ENCODE results near the gene DAW1.

DAW1 gene

DNA sequence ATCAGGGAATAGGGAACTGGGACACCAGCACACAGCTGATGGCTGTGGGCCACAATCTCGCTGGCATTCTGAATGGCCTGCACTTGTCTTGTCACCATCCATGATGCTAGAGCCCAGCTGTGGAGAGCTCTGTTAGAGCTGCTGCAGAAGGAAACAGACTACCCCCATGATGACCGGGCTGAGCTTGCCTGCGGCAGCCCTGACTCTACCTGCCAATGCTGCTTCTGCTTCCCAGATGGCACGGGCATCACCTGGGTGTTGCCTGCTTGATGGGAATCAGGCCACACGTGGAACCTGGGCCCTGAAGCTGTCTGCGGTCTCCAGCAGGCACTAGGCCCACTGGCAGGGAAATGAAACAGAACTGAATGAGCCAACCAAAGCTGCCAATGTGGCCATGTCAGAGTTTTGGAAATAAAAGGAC lies 11.2 kb upstream of the DAW1 start:
- intact Hi-C loops (cut with DNase I): loop anchor here (5.0 to 10.0 kb wide), 4 partner anchors 45 to 385 kb away; partner anchors contain the start of genes AGFG1 and CCL20
- peak; percentile 28 to 95 (median 58) for DNase-seq

DNA sequence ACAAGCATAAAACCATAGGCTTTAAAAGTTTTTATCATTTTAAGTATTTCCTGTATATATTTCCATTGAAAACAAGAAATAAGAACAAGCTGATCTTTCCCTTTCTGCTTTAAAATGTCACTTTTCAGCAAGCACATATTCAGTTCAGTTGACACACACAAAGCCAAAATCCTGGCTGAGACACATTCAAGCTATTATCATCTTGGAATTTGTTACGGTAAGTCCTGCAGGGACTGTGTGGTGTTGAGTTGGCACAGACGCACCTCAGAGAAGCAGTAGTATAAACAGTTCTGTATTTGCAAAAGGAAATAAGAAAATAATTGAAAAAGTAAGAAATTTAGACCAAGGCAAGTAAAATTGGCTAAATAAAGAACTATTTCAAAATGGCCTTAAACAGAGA lies 10.4 kb upstream of the DAW1 start:
- intact Hi-C loops (cut with DNase I): loop anchor here (5.0 to 10.0 kb wide), 4 partner anchors 46 to 386 kb away; partner anchors contain the start of genes AGFG1 and CCL20
- DNase-seq: peak in 1 of 10 donors; percentile 39

DNA sequence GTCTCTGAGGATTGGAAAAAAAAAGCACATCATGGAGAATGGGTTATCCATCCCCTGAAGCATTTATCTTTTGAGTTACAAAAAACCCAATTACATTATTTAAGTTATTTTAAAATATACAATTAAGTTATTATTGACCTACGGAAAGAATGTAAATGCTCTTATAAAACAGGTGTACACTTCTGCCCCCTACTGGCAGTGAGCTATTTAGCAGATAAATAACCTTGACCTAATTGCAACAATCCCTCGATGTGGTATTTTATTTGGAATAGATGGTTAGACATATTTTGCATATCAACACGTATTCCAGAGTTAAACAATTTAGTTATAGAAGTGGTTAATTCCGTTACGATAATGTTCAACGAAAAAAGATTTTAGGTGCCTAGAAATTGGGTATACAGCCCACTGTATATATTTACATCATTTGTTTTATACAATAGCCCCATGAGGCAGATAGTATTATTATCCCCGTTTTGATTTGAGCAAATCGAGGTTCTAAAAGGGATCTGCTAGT lies 9.1 kb upstream of the DAW1 start:
- no peak for DNase-seq

DNA sequence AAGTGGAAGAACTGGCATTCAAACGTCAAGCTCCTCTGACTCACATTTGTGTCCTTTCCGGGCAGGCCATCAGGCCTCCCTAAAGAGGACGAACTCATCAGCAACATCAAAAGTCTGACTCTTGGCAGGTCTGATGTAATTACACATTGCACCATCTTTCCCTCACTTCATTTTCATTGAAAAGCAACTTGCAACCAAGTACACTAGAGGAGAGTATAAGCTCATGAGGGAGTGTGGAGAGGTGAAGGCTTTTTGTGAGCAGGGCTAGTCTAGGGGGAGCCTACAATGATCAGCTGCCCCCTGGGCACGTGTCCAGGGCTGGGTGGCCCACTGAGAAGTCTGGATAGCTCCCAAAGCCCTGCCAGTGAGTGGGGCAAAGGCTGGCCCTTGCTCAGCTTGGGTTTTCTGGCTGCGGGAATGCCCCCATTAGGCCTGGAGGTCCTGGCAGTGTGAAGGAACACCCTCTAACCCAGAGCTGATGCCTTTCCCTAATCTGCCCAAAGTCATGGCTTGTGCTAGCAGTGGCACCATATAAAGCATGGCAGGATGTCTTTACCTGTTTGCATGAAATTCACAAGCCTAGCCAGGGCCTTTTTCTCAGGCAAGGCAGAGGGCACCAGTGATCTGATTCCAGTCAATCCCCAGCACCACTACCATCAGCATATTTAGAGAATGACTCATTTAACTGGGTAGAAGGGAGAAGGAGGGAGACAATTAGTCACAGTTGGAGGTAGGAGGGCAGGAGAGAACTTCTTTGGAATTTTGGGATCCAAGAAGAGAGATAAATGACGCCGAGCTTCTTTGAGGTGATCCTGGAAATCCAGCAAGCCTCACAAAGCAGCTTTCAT lies 8.5 kb upstream of the DAW1 start:
- DNase-seq: no peak
- intact Hi-C loops (cut with DNase I): loop anchor here (5.0 to 10.0 kb wide), 4 partner anchors 48 to 388 kb away; partner anchors contain the start of genes AGFG1 and CCL20

More for the DNA sequence above, 9.1 kb upstream of the DAW1 start:
- intact Hi-C loops (cut with DNase I): loop anchor here (5.0 to 10.0 kb wide), 4 partner anchors 47 to 387 kb away; partner anchors contain the start of genes AGFG1 and CCL20

GRCh38 chr2:227864161-227864756 lies 7.2 kb upstream of the DAW1 start:
- intact Hi-C loops (cut with DNase I): loop anchor here (5.0 to 10.0 kb wide), 4 partner anchors 49 to 389 kb away; partner anchors contain the start of genes AGFG1 and CCL20
- DNase-seq: no peak

DNA sequence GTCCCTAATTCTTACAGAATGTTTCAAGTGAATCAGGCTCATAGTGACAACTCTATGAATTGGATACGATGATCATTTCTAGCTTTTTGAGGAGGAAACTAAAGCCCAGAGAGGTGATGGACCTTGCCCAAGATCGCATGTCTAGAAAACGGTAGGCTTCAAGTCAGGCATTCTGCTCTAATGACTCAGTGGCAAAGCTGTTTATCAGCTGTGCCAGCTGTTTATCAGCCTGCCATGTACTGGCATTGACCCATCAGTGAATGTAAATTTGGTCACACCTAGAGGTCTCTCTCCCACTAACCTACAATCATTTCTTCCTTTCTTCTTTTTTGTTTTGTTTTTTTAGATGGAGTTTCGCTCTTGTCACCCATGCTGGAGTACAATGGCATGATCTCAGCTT lies 6.1 kb upstream of the DAW1 start:
- intact Hi-C loops (cut with DNase I): loop anchor here (10.0 kb wide), 3 partner anchors 50 to 390 kb away; partner anchors contain the start of genes AGFG1 and CCL20
- DNase-seq: no peak

- intact Hi-C loops (cut with DNase I): loop anchor here (10.0 kb wide), 3 partner anchors 53 to 393 kb away; partner anchors contain the start of genes AGFG1 and CCL20
Observed at GRCh38 chr2:227867386-227867785, 4.0 kb upstream of the DAW1 start.

DNA sequence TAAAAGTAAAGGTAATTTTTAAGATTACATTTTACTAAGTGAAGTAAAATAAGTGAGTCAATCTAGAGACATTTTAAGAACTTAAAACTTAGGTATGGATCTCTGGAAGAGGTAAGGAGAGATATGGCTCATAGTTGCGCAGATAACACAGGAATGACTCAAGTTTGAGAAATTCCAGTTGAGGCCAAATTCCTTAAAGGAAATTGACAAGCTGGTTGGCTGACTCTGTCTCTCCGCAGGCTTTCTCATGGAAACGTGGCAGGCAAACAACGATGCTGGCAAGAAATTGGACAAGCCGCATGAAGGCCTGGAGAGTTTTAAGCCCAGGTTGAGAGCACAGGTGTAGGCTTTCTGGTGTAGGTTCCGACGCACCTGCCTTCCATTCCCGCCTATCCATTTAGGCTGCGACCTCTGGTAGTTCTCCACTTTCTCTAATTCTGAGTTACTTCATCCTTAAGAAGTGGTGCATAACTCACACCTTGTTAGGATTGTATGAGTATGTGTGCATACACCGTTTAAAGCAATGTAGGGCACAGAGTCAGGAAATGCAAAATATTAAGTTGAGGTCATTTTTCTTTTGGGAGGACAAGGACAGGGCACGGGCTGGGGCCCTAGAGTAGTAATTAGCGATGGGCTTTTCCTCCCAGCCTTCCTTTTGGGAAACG lies 589 bp upstream of the DAW1 start:
- intact Hi-C loops (cut with DNase I): no loop called here
- no peak for DNase-seq

More at GRCh38 chr2:227867386-227867785, 4.0 kb upstream of the DAW1 start:
- DNase-seq: no peak

DNA sequence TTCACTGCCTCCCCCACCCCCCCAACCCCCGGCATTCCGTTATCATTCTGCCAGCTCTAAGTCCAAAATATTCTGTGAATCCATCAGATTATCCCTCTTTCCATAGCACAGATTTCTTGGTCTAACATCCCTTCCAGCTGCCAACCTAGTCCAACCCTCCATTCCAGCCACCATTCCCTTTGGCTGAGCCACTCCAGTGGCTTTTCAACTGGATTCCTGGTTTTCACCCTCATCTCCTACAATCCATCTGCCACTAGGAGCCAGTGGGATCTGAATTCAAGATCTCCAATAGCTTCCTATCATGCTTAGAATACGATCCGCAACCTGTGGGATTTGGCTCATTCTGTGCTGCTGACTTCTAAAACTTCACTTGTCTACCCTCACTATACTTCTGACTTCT lies 1.2 kb downstream of the DAW1 start:
- intact Hi-C loops (cut with DNase I): no loop called here
- DNase-seq: no peak

DNA sequence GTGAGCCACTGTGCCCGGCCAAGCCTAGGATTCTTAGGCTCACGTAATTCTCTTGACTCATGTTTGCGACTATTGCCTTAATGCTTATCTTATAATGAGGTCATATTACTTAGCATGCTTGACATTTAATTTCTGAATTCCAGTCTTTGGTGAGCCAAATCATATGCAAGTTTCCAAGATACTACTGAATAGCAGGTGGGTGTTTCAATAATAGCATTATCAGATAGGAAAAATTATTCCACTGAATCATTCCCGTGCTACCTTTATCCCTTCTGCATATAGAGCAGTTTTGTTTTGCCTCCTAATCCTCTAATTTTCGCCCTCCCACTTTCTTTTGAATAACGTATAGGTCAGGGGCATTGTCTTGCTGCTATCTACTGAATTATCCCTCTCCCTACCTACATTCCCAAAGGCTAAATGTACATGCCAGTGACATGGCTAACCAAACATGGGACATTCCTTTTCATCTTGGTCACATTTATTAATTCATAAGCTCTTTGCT lies 4.9 kb downstream of the DAW1 start:
- DNase-seq: no peak
- intact Hi-C loops (cut with DNase I): no loop called here

GRCh38 chr2:227877421-227878310 lies 6.2 kb downstream of the DAW1 start:
- intact Hi-C loops (cut with DNase I): no loop called here
- DNase-seq: no peak

- intact Hi-C loops (cut with DNase I): no loop called here
- no peak for DNase-seq
Observed at GRCh38 chr2:227880460-227880859, 9.0 kb downstream of the DAW1 start.

- intact Hi-C loops (cut with DNase I): no loop called here
Observed at GRCh38 chr2:227881866-227882517, 10.6 kb downstream of the DAW1 start.

DNA sequence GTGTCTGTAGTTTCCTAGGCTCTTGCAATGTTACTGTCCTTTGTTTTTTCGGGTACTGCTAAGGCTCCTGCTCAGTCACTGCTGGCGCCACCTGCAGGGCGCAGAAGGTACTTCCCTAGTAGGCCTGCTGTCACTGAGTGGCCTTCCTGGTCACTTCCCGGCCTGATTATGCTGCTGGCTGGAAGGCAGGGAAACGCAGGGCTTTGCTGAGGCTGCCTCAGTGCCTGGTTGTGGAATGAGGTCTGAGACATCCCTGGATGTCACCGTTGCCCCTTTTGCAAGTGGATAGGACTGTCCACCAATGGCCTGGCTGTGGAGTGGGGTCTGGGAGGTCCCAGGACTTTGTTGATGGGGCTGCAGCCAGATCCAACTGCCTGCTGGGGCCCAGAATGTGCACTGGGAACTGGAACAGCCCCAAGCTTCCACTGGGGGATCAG lies 13.1 kb downstream of the DAW1 start:
- peak in 4 of 10 donors; percentile 20 to 89 (median 40) for DNase-seq
- intact Hi-C loops (cut with DNase I): no loop called here

More at GRCh38 chr2:227881866-227882517, 10.6 kb downstream of the DAW1 start:
- no peak for DNase-seq

DNA sequence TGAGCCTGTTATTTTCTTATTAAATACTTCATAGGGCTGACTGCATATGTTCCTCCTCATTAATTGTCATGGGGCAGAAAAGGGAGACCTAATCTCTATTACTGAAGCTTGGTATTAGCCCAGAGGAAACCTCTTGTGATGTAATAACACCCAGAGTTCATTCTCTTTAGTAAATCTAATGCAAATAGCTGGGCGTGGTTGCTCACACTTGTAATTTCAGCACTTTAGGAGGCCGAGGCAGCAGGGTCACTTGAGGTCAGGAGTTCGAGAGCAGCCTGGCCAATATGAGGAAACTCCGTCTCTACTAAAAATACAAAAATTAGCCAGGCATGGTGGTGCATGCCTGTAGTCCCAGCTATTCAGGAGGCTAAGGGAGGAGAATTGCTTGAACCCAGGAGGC lies 14.7 kb downstream of the DAW1 start:
- intact Hi-C loops (cut with DNase I): no loop called here

GRCh38 chr2:227888289-227888688 lies 16.9 kb downstream of the DAW1 start:
- DNase-seq: peak in 1 of 10 donors; percentile 68
- intact Hi-C loops (cut with DNase I): no loop called here

More for the DNA sequence above, 14.7 kb downstream of the DAW1 start:
- DNase-seq: no peak

DNA sequence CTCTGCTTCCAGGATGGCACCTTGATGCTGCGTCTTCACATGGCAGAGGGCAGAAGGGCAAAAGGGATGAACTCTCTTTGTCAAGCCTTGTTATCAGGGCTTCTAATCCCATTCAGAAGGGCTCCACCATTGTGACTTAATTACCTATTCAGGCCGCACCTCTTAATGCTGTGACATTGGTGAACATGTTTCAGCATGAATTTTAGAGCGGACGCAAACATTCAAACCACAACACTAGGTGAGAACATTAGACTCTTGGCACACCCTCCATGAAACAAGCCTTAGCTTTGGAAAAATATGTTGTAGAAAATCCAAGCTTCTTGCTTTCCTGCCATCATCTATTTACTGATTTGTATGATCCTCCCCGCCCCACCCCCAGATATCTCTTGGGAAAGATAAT lies 17.9 kb downstream of the DAW1 start:
- no peak for DNase-seq
- intact Hi-C loops (cut with DNase I): no loop called here

DNA sequence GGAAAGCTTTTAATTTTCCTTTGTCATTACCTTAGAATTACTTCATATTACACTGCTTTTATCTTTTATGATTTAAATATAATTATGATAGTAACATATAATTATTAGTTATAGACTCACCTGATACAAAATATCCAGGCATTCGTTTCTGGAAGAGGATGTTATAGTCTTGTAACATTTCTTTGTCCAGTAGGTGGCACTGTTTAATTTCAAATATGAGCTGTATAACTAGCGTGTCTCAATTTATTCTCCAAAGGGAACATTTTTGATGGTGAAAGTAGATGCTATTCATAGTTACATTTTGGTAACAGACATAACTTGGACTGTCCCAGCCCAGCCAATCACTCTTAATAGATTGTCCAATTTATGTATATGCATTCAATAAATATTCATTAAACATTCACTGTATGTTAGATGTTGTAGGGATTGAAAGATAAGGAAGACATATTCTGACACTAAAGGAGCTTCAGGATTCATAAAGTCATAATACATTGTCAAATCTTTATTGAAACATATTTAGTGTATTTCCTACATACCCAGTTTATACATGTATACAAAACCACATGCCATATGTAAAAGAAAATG lies 19.2 kb downstream of the DAW1 start:
- DNase-seq: no peak
- intact Hi-C loops (cut with DNase I): loop anchor here (2.0 kb wide), 1 partner anchor 766 kb away; no protein-coding TSS in a partner anchor
